C4-2B (cell line): Measurements from ENCODE around the gene DAPK1.

ENCODE experiments used
- H3K27ac ChIP-seq: fragments of 450-650 bp; 2 replicates; pipeline ENCODE4 v1.5.1; 2017
- ZFX ChIP-seq: fragments of 450-650 bp; IDR thresholded peaks from 2 replicates; pipeline ENCODE4 v1.6.1; 2017
- TF ChIP-seq, protein P1 (sequence below): fragments of 450-650 bp; conservative IDR thresholded peaks from 2 replicates; pipeline ENCODE4 v1.5.1; 2017; ENCODE audit warnings: mild to moderate bottlenecking

DAPK1 gene

GRCh38 chr9:87519461-87519860 lies 21.8 kb downstream of the DAPK1 start:
- peak overlapping the region; percentile 40; the same call in 1 of the 2 replicates for H3K27ac ChIP-seq
- TF ChIP-seq ZFX, result no peak
- TF ChIP-seq, protein P1, sequence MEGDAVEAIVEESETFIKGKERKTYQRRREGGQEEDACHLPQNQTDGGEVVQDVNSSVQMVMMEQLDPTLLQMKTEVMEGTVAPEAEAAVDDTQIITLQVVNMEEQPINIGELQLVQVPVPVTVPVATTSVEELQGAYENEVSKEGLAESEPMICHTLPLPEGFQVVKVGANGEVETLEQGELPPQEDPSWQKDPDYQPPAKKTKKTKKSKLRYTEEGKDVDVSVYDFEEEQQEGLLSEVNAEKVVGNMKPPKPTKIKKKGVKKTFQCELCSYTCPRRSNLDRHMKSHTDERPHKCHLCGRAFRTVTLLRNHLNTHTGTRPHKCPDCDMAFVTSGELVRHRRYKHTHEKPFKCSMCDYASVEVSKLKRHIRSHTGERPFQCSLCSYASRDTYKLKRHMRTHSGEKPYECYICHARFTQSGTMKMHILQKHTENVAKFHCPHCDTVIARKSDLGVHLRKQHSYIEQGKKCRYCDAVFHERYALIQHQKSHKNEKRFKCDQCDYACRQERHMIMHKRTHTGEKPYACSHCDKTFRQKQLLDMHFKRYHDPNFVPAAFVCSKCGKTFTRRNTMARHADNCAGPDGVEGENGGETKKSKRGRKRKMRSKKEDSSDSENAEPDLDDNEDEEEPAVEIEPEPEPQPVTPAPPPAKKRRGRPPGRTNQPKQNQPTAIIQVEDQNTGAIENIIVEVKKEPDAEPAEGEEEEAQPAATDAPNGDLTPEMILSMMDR, result no peak

GRCh38 chr9:87520172-87520683 lies 22.6 kb downstream of the DAPK1 start:
- H3K27ac ChIP-seq, result no peak overlapping the region
- TF ChIP-seq, protein P1, result no peak

GRCh38 chr9:87521834-87522233 lies 24.2 kb downstream of the DAPK1 start:
- no peak overlapping the region for H3K27ac ChIP-seq
- no peak for TF ChIP-seq ZFX
- TF ChIP-seq, protein P1, result no peak

DNA sequence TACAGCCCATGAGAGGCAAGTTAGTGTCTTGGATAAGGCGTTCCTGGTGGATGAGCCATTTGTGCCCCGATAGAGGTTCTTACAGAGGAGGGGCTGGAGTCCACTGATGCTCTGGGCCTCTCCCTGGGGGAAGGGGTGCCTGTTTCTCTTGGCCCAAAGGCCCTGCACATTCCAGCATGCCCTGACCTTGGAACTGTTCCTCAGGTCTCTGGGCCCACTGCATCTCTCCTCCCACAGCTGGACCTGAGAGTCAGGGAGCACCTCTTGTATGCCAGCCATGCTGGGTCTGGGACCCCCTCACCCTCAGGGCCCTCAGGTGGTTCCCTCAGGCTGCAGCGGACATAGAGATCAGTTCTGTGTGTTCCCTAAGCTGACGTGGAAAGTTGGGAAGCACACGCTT lies 26.4 kb downstream of the DAPK1 start:
- no peak for TF ChIP-seq ZFX
- TF ChIP-seq, protein P1, result no peak
- H3K27ac ChIP-seq, result no peak overlapping the region

- TF ChIP-seq, protein P1, result no peak
- no peak for TF ChIP-seq ZFX
Measured at GRCh38 chr9:87525546-87526303, 28.1 kb downstream of the DAPK1 start.

GRCh38 chr9:87527211-87527916 lies 29.7 kb downstream of the DAPK1 start:
- H3K27ac ChIP-seq, result no peak overlapping the region
- TF ChIP-seq, protein P1, result no peak
- TF ChIP-seq ZFX, result no peak

More at GRCh38 chr9:87525546-87526303, 28.1 kb downstream of the DAPK1 start:
- no peak overlapping the region for H3K27ac ChIP-seq

DNA sequence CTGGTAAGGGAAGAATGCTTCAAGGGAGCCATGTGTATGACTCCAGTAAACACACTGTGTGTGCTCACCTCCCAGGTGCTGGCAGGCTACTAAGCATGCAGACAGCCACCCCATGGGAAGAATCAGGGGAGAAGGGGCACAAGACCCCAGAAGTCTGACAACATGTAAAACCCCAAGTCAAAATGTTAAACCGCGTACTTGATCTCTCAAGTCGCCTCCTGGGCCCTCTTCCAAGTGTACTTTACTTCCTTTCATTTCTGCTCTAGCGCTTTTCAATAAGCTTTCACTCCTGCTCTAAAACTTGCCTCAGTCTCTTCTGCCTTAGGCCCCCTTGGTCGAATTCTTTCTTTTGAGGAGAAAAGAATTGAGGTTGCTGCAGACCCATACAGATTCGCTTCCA lies 31.3 kb downstream of the DAPK1 start:
- H3K27ac ChIP-seq, result no peak overlapping the region
- TF ChIP-seq, protein P1, result no peak
- TF ChIP-seq ZFX, result no peak
